Endodermal cell (in vitro differentiated cells): ENCODE results near the gene C17orf107. TPM values are rescaled to one million over a fixed set of nuclear protein-coding genes. Genes with fewer than 3 reads are reported as not detected.

ENCODE experiments used
- DNase-seq: peaks from one replicate; pipeline ENCODE4 v3.0.0-alpha.2; 2017
- H3K27ac ChIP-seq: 2 replicates; pipeline ENCODE4 v1.5.1; 2013; ENCODE audit warnings: mild to moderate bottlenecking, low read depth, low read length, moderate library complexity
- H3K27me3 ChIP-seq: 2 replicates; pipeline ENCODE4 v1.6.1; 2013; ENCODE audit warnings: mild to moderate bottlenecking, low read length, moderate library complexity; ENCODE audit not compliant: insufficient read depth, control insufficient read depth, poor library complexity, severe bottlenecking
- H3K36me3 ChIP-seq: 2 replicates; pipeline ENCODE4 v1.7.0; 2013; ENCODE audit warnings: mild to moderate bottlenecking, low read length, moderate library complexity; ENCODE audit not compliant: control insufficient read depth, insufficient read depth
- H3K4me1 ChIP-seq: one replicate; pipeline ENCODE4 v1.7.0; 2013; ENCODE audit warnings: low read length; ENCODE audit not compliant: control insufficient read depth, insufficient read depth
- H3K4me3 ChIP-seq: 2 replicates; pipeline ENCODE4 v1.5.1; 2013; ENCODE audit warnings: mild to moderate bottlenecking, low read length, moderate library complexity
- H3K9ac ChIP-seq: 2 replicates; pipeline ENCODE4 v1.6.1; 2013; ENCODE audit warnings: mild to moderate bottlenecking, low read length, moderate library complexity; ENCODE audit not compliant: poor library complexity, severe bottlenecking; ENCODE audit errors: extremely low read depth
- H3K9me3 ChIP-seq: 2 replicates; pipeline ENCODE4 v1.6.1; 2013; ENCODE audit warnings: mild to moderate bottlenecking, low read length, moderate library complexity; ENCODE audit not compliant: control insufficient read depth
- H3K27ac Mint-ChIP-seq: 2 replicates; pipeline ENCODE4 v1.8.0; 2020; ENCODE audit warnings: mixed read lengths
- H3K27me3 Mint-ChIP-seq: 2 replicates; pipeline ENCODE4 v1.8.0; 2021; ENCODE audit warnings: mild to moderate bottlenecking, mixed read lengths; ENCODE audit not compliant: insufficient read depth
- H3K36me3 Mint-ChIP-seq: 2 replicates; pipeline ENCODE4 v1.8.0; 2020; ENCODE audit warnings: low read depth, mixed read lengths
- H3K4me1 Mint-ChIP-seq: 2 replicates; pipeline ENCODE4 v1.8.0; 2020; ENCODE audit warnings: mixed read lengths
- H3K4me3 Mint-ChIP-seq: 2 replicates; pipeline ENCODE4 v1.8.0; 2020; ENCODE audit warnings: mild to moderate bottlenecking, moderate library complexity, mixed read lengths
- H3K9me3 Mint-ChIP-seq: 2 replicates; pipeline ENCODE4 v1.8.0; 2020; ENCODE audit warnings: mild to moderate bottlenecking, mixed read lengths
- WGBS, 2 experiments: methylation state at CpG; one replicate each; pipeline versions ENCODE4 v1.1.5 to v1.1.7; 2013; ENCODE audit warnings: missing lambda C conversion rate in 2 of 2, mixed read lengths in 1 of 2; ENCODE audit not compliant: insufficient coverage in 1 of 2, insufficient read length in 1 of 2; 5-methylcytosine and 5-hydroxymethylcytosine counted together
- total RNA-seq, 2 donors: library from RNA; stranded (reverse); fragmentation: NEBNext Ultra II Directional in 1 of 2; extraction: Animal tissue kit (Norgen Biotek cat#: 25700) in 1 of 2; gene quantifications; 2 replicates in 1 of 2; 3 replicates in 1 of 2; pipeline ENCODE4 v1.2.1, GENCODE V29; 2021
- TF ChIP-seq, protein P1 (sequence below): fragments of 200-600 bp; sonication (generic); conservative IDR thresholded peaks from 2 replicates; pipeline ENCODE4 v1.5.0; 2021; ENCODE audit warnings: antibody characterized with exemption, mild to moderate bottlenecking

Gene C17orf107
- total RNA-seq, 2 donors from 2014 or later: 0.82 to 4.8 TPM

DNA sequence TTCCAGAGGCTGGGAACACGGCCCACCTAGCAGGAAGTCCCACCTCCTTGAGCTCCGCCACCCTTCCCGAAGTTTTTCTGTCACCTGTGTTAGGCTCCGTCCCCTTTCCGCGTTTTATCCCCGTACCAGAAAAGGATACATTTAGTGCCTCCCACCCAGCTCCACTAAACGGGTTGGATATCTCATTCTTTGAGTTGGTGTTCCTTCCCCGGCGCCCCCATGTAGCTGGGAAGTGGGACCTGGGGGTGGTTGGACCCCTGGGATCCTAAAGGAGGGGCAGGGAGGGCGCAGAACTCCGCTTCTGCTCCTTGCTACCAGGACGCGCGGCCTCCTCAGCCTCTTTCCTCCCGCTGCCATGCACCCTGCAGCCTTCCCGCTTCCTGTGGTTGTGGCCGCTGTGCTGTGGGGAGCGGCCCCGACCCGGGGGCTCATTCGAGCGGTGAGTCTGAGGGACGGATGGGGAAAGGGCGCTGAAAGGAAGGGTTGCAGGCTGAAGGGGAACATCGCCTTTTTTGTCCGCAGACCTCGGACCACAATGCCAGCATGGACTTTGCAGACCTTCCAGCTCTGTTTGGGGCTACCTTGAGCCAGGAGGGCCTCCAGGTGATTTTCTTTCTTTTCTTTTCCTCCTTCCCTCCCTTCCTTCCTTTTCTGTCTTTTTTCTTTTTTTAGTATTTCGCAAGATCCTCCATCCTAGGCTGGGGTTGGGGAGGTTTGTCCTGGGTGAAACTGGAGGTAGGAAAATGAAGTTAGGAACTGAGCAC is 41.4 kb downstream of the C17orf107 start:
- TF ChIP-seq, protein P1, sequence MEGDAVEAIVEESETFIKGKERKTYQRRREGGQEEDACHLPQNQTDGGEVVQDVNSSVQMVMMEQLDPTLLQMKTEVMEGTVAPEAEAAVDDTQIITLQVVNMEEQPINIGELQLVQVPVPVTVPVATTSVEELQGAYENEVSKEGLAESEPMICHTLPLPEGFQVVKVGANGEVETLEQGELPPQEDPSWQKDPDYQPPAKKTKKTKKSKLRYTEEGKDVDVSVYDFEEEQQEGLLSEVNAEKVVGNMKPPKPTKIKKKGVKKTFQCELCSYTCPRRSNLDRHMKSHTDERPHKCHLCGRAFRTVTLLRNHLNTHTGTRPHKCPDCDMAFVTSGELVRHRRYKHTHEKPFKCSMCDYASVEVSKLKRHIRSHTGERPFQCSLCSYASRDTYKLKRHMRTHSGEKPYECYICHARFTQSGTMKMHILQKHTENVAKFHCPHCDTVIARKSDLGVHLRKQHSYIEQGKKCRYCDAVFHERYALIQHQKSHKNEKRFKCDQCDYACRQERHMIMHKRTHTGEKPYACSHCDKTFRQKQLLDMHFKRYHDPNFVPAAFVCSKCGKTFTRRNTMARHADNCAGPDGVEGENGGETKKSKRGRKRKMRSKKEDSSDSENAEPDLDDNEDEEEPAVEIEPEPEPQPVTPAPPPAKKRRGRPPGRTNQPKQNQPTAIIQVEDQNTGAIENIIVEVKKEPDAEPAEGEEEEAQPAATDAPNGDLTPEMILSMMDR: no peak
- H3K9me3 Mint-ChIP-seq: no peaks in the 10 kb centered on the region
- peaks cover 52% of the 10 kb centered on the region for H3K36me3 Mint-ChIP-seq

DNA sequence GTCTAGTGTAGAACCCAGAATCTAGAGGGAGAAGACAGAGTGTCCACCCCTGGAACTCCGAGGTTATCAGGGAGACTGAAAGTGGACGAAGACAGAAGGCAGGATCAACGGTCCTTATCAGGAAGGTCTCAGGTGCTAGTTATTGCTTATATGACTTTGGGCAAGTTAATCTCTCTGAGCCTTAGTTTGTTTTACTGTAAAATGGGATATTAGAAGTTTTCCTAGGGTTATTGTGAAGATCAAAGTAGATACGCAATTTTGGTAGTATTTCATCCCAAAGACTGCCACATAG is 41.9 kb downstream of the C17orf107 start:
- Mint-ChIP-seq H3K4me3 (peak overlapping the region; percentile 94), H3K36me3 (peaks cover 51% of the 10 kb centered on the region), H3K27me3 (no peaks in the 10 kb centered on the region), H3K4me1 (peaks cover 34% of the 10 kb centered on the region), H3K9me3 (no peaks in the 10 kb centered on the region), H3K27ac (peak overlapping the region; percentile 99)
- peak overlapping the region; percentile 98 for H3K4me3 ChIP-seq
- H3K9me3 ChIP-seq: no peaks in the 10 kb centered on the region
- no peaks in the 10 kb centered on the region for H3K27me3 ChIP-seq
- no peak overlapping the region for H3K27ac ChIP-seq
- TF ChIP-seq, protein P1: no peak
- H3K4me1 ChIP-seq: peaks cover 16% of the 10 kb centered on the region
- 77 to 80% methylated on average over 4 of the region's 4 CpGs for WGBS, 2 experiments
- no peak for DNase-seq
- H3K36me3 ChIP-seq: peaks cover 54% of the 10 kb centered on the region
- H3K9ac ChIP-seq: peak overlapping the region; percentile 84

More for the DNA sequence above, 41.4 kb downstream of the C17orf107 start:
- H3K9ac ChIP-seq: peak overlapping the region; percentile 84
- H3K36me3 ChIP-seq: peaks cover 54% of the 10 kb centered on the region
- peaks cover 16% of the 10 kb centered on the region for H3K4me1 ChIP-seq
- H3K27ac Mint-ChIP-seq: peak overlapping the region; percentile 99
- no peaks in the 10 kb centered on the region for H3K27me3 Mint-ChIP-seq
- peaks cover 31% of the 10 kb centered on the region for H3K4me1 Mint-ChIP-seq
- peak overlapping the region; percentile 94 for H3K4me3 Mint-ChIP-seq
- WGBS, 2 experiments: 2 to 3% methylated on average over 11 to 29 of the region's 29 CpGs
- H3K9me3 ChIP-seq: no peaks in the 10 kb centered on the region
- peak overlapping the region; percentile 96 for H3K27ac ChIP-seq
- H3K4me3 ChIP-seq: peak overlapping the region; percentile 98
- no peak for DNase-seq
- H3K27me3 ChIP-seq: no peaks in the 10 kb centered on the region

DNA sequence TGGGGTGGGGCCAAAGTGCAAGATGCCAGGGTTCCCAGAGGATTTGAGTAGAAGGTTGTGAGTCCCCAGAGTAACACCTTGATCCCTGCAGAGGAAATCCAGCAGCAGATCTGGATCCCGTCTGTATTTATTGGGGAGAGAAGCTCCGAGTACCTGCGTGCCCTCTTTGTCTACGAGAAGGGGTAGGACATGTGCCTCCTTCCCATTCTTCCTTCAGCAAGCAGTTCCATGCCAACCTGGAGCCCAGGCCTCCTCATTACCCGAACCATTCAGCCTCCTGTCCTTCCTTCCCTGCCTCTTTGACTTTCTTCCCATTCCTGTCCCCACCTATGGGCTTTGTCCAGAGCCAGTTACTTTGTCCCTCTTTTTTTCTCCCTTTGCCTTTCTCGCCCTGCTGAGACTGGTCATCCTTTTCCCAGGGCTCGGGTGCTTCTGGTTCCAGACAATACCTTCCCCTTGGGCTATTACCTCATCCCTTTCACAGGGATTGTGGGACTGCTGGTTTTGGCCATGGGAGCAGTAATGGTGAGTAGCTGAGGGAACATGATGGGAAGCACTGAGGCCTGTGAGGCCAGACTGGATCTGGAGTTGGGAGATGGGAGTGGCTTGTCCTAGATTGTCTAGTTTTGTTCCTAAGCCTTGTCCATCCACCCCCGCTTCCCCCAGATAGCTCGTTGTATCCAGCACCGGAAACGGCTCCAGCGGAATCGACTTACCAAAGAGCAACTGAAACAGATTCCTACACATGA is 43.6 kb downstream of the C17orf107 start:
- H3K9ac ChIP-seq: no peak overlapping the region
- no peaks in the 10 kb centered on the region for H3K27me3 ChIP-seq
- Mint-ChIP-seq H3K4me1 (peaks cover 40% of the 10 kb centered on the region), H3K36me3 (peaks cover 51% of the 10 kb centered on the region), H3K27me3 (no peaks in the 10 kb centered on the region), H3K9me3 (no peaks in the 10 kb centered on the region), H3K27ac (peak overlapping the region; percentile 10), H3K4me3 (peak overlapping the region; percentile 94)
- H3K4me1 ChIP-seq: peaks cover 16% of the 10 kb centered on the region
- no peak for DNase-seq
- WGBS, 2 experiments: 92 to 93% methylated on average over 10 to 13 of the region's 13 CpGs
- H3K9me3 ChIP-seq: no peaks in the 10 kb centered on the region
- H3K27ac ChIP-seq: no peak overlapping the region
- H3K4me3 ChIP-seq: no peak overlapping the region
- TF ChIP-seq, protein P1: no peak
- H3K36me3 ChIP-seq: peaks cover 51% of the 10 kb centered on the region
